ENCODE results near the gene ADAM10. TPM values are rescaled to one million over a fixed set of nuclear protein-coding genes. Genes with fewer than 3 reads are reported as not detected.
"Not testable (repeated sequence)": the region's sequence is repeated elsewhere in the genome, so short reads cannot be mapped to it uniquely, and the experiment has no call there.

The ADAM10 gene
- total RNA-seq, 1 experiment from 2014 or later, result 133 TPM

- ATAC-seq, result no peak
- no peak for TF ChIP-seq ZNF232 (CRISPR knock-in tag; IDR thresholded peaks at IDR 0.05)
- TF ChIP-seq ZNF219 (CRISPR knock-in tag; IDR thresholded peaks at IDR 0.05; ENCODE audit: borderline replicate concordance), result no peak
- no peak for TF ChIP-seq NR2C2 (CRISPR knock-in tag; IDR thresholded peaks at IDR 0.05)
- TF ChIP-seq, protein P1, sequence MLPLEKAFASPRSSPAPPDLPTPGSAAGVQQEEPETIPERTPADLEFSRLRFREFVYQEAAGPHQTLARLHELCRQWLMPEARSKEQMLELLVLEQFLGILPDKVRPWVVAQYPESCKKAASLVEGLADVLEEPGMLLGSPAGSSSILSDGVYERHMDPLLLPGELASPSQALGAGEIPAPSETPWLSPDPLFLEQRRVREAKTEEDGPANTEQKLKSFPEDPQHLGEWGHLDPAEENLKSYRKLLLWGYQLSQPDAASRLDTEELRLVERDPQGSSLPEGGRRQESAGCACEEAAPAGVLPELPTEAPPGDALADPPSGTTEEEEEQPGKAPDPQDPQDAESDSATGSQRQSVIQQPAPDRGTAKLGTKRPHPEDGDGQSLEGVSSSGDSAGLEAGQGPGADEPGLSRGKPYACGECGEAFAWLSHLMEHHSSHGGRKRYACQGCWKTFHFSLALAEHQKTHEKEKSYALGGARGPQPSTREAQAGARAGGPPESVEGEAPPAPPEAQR (CRISPR knock-in tag; IDR thresholded peaks at IDR 0.05), result no peak
- Mint-ChIP-seq H3K36me3 (peaks cover 13% of the 10 kb centered on the region), H3K4me3 (no peak overlapping the region), H3K27ac (no peak overlapping the region), H3K9me3 (no peaks in the 10 kb centered on the region), H3K27me3 (ENCODE audit: low read depth) (no peaks in the 10 kb centered on the region), H3K4me1 (peaks cover 15% of the 10 kb centered on the region)
- POLR2A ChIA-PET, result no interaction called here
- no peak for DNase-seq (ENCODE audit: low spot score)
- CTCF ChIA-PET, result no interaction called here
Measured at GRCh38 chr15:58605931-58606530, 143.5 kb downstream of the ADAM10 start.

- H3K9me3 Mint-ChIP-seq, result no peaks in the 10 kb centered on the region
- H3K27me3 Mint-ChIP-seq (ENCODE audit: low read depth), result no peaks in the 10 kb centered on the region
- TF ChIP-seq PREB (CRISPR knock-in tag; IDR thresholded peaks at IDR 0.05; ENCODE audit: borderline replicate concordance), result no peak
- no peak for TF ChIP-seq ZNF263 (CRISPR knock-in tag; IDR thresholded peaks at IDR 0.05; ENCODE audit: low read depth)
- TF ChIP-seq, protein P2, sequence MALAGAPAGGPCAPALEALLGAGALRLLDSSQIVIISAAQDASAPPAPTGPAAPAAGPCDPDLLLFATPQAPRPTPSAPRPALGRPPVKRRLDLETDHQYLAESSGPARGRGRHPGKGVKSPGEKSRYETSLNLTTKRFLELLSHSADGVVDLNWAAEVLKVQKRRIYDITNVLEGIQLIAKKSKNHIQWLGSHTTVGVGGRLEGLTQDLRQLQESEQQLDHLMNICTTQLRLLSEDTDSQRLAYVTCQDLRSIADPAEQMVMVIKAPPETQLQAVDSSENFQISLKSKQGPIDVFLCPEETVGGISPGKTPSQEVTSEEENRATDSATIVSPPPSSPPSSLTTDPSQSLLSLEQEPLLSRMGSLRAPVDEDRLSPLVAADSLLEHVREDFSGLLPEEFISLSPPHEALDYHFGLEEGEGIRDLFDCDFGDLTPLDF (CRISPR knock-in tag; IDR thresholded peaks at IDR 0.05), result no peak
- no peak for TF ChIP-seq NR1H2 (CRISPR knock-in tag; IDR thresholded peaks at IDR 0.05)
- TF ChIP-seq, protein P3, sequence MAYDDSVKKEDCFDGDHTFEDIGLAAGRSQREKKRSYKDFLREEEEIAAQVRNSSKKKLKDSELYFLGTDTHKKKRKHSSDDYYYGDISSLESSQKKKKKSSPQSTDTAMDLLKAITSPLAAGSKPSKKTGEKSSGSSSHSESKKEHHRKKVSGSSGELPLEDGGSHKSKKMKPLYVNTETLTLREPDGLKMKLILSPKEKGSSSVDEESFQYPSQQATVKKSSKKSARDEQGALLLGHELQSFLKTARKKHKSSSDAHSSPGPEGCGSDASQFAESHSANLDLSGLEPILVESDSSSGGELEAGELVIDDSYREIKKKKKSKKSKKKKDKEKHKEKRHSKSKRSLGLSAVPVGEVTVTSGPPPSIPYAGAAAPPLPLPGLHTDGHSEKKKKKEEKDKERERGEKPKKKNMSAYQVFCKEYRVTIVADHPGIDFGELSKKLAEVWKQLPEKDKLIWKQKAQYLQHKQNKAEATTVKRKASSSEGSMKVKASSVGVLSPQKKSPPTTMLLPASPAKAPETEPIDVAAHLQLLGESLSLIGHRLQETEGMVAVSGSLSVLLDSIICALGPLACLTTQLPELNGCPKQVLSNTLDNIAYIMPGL (CRISPR knock-in tag; IDR thresholded peaks at IDR 0.05), result no peak
- TF ChIP-seq, protein P4, sequence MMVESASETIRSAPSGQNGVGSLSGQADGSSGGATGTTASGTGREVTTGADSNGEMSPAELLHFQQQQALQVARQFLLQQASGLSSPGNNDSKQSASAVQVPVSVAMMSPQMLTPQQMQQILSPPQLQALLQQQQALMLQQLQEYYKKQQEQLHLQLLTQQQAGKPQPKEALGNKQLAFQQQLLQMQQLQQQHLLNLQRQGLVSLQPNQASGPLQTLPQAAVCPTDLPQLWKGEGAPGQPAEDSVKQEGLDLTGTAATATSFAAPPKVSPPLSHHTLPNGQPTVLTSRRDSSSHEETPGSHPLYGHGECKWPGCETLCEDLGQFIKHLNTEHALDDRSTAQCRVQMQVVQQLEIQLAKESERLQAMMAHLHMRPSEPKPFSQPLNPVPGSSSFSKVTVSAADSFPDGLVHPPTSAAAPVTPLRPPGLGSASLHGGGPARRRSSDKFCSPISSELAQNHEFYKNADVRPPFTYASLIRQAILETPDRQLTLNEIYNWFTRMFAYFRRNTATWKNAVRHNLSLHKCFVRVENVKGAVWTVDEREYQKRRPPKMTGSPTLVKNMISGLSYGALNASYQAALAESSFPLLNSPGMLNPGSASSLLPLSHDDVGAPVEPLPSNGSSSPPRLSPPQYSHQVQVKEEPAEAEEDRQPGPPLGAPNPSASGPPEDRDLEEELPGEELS (CRISPR knock-in tag; IDR thresholded peaks at IDR 0.05), result no peak
- no peak for TF ChIP-seq ARID4B (CRISPR knock-in tag; IDR thresholded peaks at IDR 0.05; ENCODE audit: borderline replicate concordance)
- TF ChIP-seq KAT7 (CRISPR knock-in tag; IDR thresholded peaks at IDR 0.05; ENCODE audit: borderline replicate concordance), result no peak
- TF ChIP-seq ZNF138 (CRISPR knock-in tag; conservative IDR thresholded peaks at IDR 0.05), result no peak
- no peak for TF ChIP-seq IRF2 (CRISPR knock-in tag; IDR thresholded peaks at IDR 0.05; ENCODE audit: borderline replicate concordance, low read depth)
- no peak for TF ChIP-seq MLX (CRISPR knock-in tag; IDR thresholded peaks at IDR 0.05)
- no peak for TF ChIP-seq TCF7 (CRISPR knock-in tag; IDR thresholded peaks at IDR 0.05; ENCODE audit: low read depth)
- DNase-seq (ENCODE audit: low spot score) (no peak), ATAC-seq (no peak)
- peaks cover 6% of the 10 kb centered on the region for H3K36me3 Mint-ChIP-seq
- H3K4me1 Mint-ChIP-seq, result peaks cover 19% of the 10 kb centered on the region
- no peak overlapping the region for H3K27ac Mint-ChIP-seq
- CTCF ChIA-PET, result no interaction called here
- H3K4me3 Mint-ChIP-seq, result no peak overlapping the region
- POLR2A ChIA-PET, result no interaction called here
Measured at GRCh38 chr15:58604455-58604923, 145.0 kb downstream of the ADAM10 start.

- POLR2A ChIA-PET; H3K36me3 Mint-ChIP-seq; DNase-seq (ENCODE audit: low spot score); H3K9me3 Mint-ChIP-seq; H3K27ac Mint-ChIP-seq; ATAC-seq; H3K27me3 Mint-ChIP-seq (ENCODE audit: low read depth); CTCF ChIA-PET; H3K4me3 Mint-ChIP-seq: not testable (repeated sequence)
- H3K4me1 Mint-ChIP-seq, result peaks cover 22% of the 10 kb centered on the region
Measured at GRCh38 chr15:58603927-58604326, 145.6 kb downstream of the ADAM10 start.
